GM19455 (cell line): ENCODE results near the gene TMSB15C.

Experiments
- ATAC-seq: cut with Tn5 transposase; IDR thresholded peaks from one replicate; pipeline ENCODE4 v1.9.1; 2021; ENCODE audit not compliant: unreplicated experiment

TMSB15C gene

DNA sequence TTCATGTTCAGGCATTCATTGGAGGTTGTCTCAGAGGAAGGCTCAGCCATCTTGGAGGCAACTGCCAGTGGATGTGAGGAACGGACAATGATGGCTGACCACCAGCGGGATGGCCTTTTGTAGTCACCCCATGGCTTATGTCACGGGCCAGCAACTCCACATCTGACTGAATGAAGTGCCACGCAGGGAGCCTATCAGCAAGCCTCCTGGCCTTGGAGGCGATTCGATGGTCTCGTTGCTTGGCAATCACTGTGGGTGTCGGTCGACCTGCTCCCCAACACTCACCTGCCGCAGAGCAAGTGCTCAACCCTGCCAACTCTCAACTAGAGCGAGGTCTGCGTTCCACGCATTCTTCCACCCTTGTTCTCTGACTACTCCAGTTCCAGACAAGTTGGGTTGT is 28.9 kb downstream of the TMSB15C start:
- ATAC-seq, result no peak

DNA sequence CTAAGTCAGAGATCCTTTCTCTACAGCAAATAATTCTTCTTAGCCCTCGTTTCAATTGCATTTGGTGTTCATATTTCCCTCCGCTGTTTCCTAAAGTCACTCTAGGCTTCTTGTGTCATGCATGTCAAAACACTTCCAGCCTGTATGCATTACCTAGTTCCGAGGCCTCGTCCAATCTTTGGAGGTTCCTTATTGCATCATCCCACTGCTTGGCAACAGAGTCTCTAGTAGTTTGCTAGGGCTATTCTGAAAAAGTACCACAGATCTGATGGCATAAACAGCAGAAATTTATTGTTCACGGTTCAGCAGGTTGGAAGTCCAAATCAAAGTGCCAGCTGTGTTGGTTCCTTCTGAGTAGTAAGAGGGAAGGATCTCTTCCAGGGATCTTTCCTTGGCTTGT is 30.4 kb downstream of the TMSB15C start:
- no peak for ATAC-seq

DNA sequence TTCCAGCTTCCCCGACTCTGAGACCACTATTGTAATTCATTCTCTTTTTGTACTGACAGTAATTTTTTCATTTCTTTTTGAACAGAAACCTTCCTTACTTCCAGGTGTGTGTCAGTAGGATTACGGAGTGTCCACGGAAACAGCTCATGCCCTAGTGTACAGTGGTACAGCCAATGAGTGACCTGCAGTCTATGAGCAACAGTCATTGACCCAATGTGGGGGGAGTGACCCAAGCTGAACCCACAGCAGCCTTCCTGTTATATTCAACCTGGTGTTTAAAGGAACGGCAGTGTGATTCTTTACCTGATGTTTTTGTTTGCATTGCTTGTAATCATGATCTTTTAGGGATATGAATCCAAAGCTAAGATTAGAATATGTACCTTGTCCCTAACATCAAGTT is 35.0 kb downstream of the TMSB15C start:
- no peak for ATAC-seq

DNA sequence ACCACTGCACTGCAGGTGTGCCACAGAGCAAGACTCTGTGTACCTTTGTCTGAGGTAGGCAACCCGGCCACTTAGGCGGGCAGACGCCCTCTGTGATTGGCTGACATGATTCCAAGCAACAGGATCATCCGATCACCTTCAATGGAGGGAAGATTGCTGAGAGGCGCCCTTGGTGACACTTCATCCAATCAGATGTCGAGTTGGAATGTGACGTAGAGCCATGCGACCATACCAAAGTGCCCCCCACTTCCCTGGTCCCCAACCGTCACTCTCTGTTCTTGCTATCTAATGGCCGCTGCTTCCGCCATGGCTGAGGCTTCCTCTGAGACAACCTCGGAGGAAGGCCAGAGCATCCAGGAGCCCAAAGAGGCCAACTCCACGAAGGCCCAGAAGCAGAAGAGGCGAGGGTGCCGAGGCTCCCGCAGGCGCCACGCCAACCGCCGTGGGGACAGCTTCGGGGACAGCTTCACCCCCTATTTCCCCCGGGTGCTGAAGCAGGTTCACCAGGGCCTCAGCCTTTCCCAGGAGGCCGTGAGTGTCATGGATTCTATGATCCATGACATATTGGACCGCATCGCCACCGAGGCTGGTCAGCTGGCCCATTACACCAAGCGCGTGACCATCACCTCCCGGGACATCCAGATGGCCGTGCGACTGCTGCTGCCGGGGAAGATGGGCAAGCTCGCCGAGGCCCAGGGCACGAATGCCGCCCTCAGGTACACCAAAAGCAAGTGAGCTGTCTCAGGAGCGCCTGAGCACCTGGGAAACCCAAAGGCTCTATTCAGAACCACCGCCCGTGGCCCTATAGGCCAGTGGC is 36.1 kb downstream of the TMSB15C start, which contains the start of gene H2BW2:
TSS of gene H2BW2 (plus strand) at position 268 of the 817 bp plus-strand sequence. CDS start at position 307, 39 bp downstream.
- ATAC-seq, result no peak
